ENCODE data around the gene CCDC141. TPM values are rescaled to one million over a fixed set of nuclear protein-coding genes. Genes with fewer than 3 reads are reported as not detected.
"Not testable (repeated sequence)": the region's sequence is repeated elsewhere in the genome, so short reads cannot be mapped to it uniquely, and the experiment has no call there.

The CCDC141 gene
- total RNA-seq, 4 donors from 2014 or later: 1.1 to 11.6 (median 5.0) TPM

- H3K27ac ChIP-seq: no peak overlapping the region
- no peaks in the 10 kb centered on the region for H3K4me1 ChIP-seq
- H3K36me3 ChIP-seq: no peaks in the 10 kb centered on the region
- H3K4me3 ChIP-seq: no peak overlapping the region
- peaks cover 0 to 3% (median 0%) of the 10 kb centered on the region in 4 donors for H3K9me3 ChIP-seq
- no peak for DNase-seq
- H3K27me3 ChIP-seq: no peaks in the 10 kb centered on the region
- TF ChIP-seq POLR2A (IDR thresholded peaks at IDR 0.05) (no peak), CTCF (IDR thresholded peaks at IDR 0.05) (no peak)
Observed at GRCh38 chr2:178994264-178994663, 55.7 kb downstream of the CCDC141 start.

GRCh38 chr2:178993788-178994187 lies 56.1 kb downstream of the CCDC141 start:
- Histone ChIP-seq H3K27me3 (no peaks in the 10 kb centered on the region), H3K36me3 (no peaks in the 10 kb centered on the region), H3K4me1 (no peaks in the 10 kb centered on the region), H3K4me3 (no peak overlapping the region), H3K27ac (no peak overlapping the region), H3K9me3 (peaks cover 0 to 3% (median 0%) of the 10 kb centered on the region in 4 donors)
- DNase-seq: no peak
- no peak for TF ChIP-seq POLR2A (IDR thresholded peaks at IDR 0.05)

GRCh38 chr2:178992719-178993118 lies 57.2 kb downstream of the CCDC141 start:
- not testable (repeated sequence) for H3K27me3 ChIP-seq, H3K4me3 ChIP-seq, H3K4me1 ChIP-seq, H3K27ac ChIP-seq, H3K36me3 ChIP-seq, H3K9me3 ChIP-seq, DNase-seq

GRCh38 chr2:178990533-178991241 lies 59.2 kb downstream of the CCDC141 start:
- TF ChIP-seq POLR2A (IDR thresholded peaks at IDR 0.05) (no peak), CTCF (IDR thresholded peaks at IDR 0.05) (no peak)
- Histone ChIP-seq H3K36me3 (no peaks in the 10 kb centered on the region), H3K9me3 (peaks cover 0 to 3% (median 0%) of the 10 kb centered on the region in 4 donors), H3K27ac (no peak overlapping the region), H3K4me3 (no peak overlapping the region), H3K4me1 (no peaks in the 10 kb centered on the region), H3K27me3 (no peaks in the 10 kb centered on the region)
- no peak for DNase-seq

- not testable (repeated sequence) for H3K4me3 ChIP-seq, H3K27ac ChIP-seq, H3K4me1 ChIP-seq, H3K36me3 ChIP-seq, DNase-seq, H3K9me3 ChIP-seq, H3K27me3 ChIP-seq
Observed at GRCh38 chr2:178989424-178989823, 60.5 kb downstream of the CCDC141 start.

- not testable (repeated sequence) for H3K36me3 ChIP-seq, H3K27ac ChIP-seq, H3K9me3 ChIP-seq, DNase-seq, H3K4me1 ChIP-seq, H3K27me3 ChIP-seq, H3K4me3 ChIP-seq
Observed at GRCh38 chr2:178982652-178983051, 67.3 kb downstream of the CCDC141 start.

GRCh38 chr2:178980815-178981214 lies 69.1 kb downstream of the CCDC141 start:
- no peaks in the 10 kb centered on the region for H3K4me1 ChIP-seq
- H3K27me3 ChIP-seq: no peaks in the 10 kb centered on the region
- TF ChIP-seq POLR2A (IDR thresholded peaks at IDR 0.05) (no peak), CTCF (IDR thresholded peaks at IDR 0.05) (no peak)
- no peak for DNase-seq
- no peak overlapping the region for H3K27ac ChIP-seq
- H3K9me3 ChIP-seq: no peaks in the 10 kb centered on the region
- no peaks in the 10 kb centered on the region for H3K36me3 ChIP-seq
- H3K4me3 ChIP-seq: no peak overlapping the region

- Histone ChIP-seq H3K4me3 (no peak overlapping the region), H3K4me1 (no peaks in the 10 kb centered on the region), H3K27ac (no peak overlapping the region), H3K36me3 (no peaks in the 10 kb centered on the region), H3K27me3 (no peaks in the 10 kb centered on the region), H3K9me3 (no peaks in the 10 kb centered on the region)
- TF ChIP-seq POLR2A (IDR thresholded peaks at IDR 0.05): no peak
- TF ChIP-seq CTCF (IDR thresholded peaks at IDR 0.05): no peak
- no peak for DNase-seq
Observed at GRCh38 chr2:178978667-178979066, 71.3 kb downstream of the CCDC141 start.

Measured in Peyer's patch (tissue), 4 donors.